Liver (tissue), 3 donors: Measurements from ENCODE around the gene CSMD2.

Source experiments
- FOXA1 ChIP-seq: IDR thresholded peaks from 2 replicates; pipeline ENCODE4 v1.6.1; 2016; ENCODE audit warnings: antibody characterized with exemption
- FOXA2 ChIP-seq: IDR thresholded peaks from 2 replicates; pipeline ENCODE4 v1.6.1; 2016; ENCODE audit warnings: antibody characterized with exemption
- GABPA ChIP-seq, 2 donors: IDR thresholded peaks in 1 of 2; conservative IDR thresholded peaks in 1 of 2; 2 replicates each; pipeline ENCODE4 v1.6.1; 2016; ENCODE audit warnings: antibody characterized with exemption in 2 of 2, mild to moderate bottlenecking in 1 of 2, moderate library complexity in 1 of 2
- HNF4G ChIP-seq: IDR thresholded peaks from 2 replicates; pipeline ENCODE4 v1.6.1; 2016; ENCODE audit warnings: antibody characterized with exemption
- JUND ChIP-seq, 2 donors: IDR thresholded peaks; 2 replicates each; pipeline ENCODE4 v1.6.1; 2016; ENCODE audit warnings: antibody characterized with exemption in 2 of 2
- RXRA ChIP-seq, 2 donors: IDR thresholded peaks; 2 replicates each; pipeline ENCODE4 v1.6.1; 2017 to 2018; ENCODE audit warnings: antibody characterized with exemption in 2 of 2, mild to moderate bottlenecking in 1 of 2
- TAF1 ChIP-seq: conservative IDR thresholded peaks from 2 replicates; pipeline ENCODE4 v1.6.1; 2016; ENCODE audit warnings: antibody characterized with exemption, mild to moderate bottlenecking
- YY1 ChIP-seq: IDR thresholded peaks from 2 replicates; pipeline ENCODE4 v1.6.1; 2016; ENCODE audit warnings: antibody characterized with exemption, mild to moderate bottlenecking
- TF ChIP-seq, protein P1 (sequence below): fragments of 150-350 bp; IDR thresholded peaks from 2 replicates; pipeline ENCODE4 v1.5.1; 2017; ENCODE audit warnings: improper control_type of control experiment, low read depth, low read length; ENCODE audit not compliant: missing input control
- TF ChIP-seq, protein P2 (sequence below): IDR thresholded peaks from 2 replicates; pipeline ENCODE4 v1.6.1; 2016; ENCODE audit warnings: antibody characterized with exemption
- TF ChIP-seq, protein P3 (sequence below): IDR thresholded peaks from 2 replicates; pipeline ENCODE4 v1.6.1; 2016; ENCODE audit warnings: antibody characterized with exemption
- donor health status: healthy.
- donor health status: healthy.

DNA sequence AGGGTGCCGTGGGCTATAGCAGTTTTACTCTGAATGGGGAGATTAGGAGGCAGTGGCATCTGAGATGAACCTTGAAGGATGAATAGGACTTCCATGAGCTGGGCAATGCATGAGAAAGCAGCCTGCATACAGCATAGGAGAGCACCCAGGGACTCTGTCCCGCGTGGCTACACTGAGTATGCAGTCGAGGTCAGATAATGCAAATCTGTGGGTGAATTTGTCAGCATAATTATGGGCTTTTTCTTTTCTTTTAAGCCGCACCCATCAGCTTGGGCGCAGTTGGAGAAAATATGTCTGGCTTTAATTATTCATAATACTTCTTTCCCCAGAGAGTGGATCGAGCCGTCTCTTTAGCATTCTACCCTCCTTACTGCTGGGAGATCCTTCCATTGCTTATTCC is 504.1 kb downstream of the CSMD2 start:
- TF ChIP-seq HNF4G (no peak), JUND (IDR thresholded peaks at IDR 0.05) (no peak), FOXA2 (no peak), TAF1 (no peak), YY1 (no peak), RXRA (IDR thresholded peaks at IDR 0.05) (no peak), GABPA (IDR thresholded peaks at IDR 0.05 in 1 of 2, conservative IDR thresholded peaks at IDR 0.05 in 1 of 2) (no peak), FOXA1 (no peak)
- TF ChIP-seq, protein P1, sequence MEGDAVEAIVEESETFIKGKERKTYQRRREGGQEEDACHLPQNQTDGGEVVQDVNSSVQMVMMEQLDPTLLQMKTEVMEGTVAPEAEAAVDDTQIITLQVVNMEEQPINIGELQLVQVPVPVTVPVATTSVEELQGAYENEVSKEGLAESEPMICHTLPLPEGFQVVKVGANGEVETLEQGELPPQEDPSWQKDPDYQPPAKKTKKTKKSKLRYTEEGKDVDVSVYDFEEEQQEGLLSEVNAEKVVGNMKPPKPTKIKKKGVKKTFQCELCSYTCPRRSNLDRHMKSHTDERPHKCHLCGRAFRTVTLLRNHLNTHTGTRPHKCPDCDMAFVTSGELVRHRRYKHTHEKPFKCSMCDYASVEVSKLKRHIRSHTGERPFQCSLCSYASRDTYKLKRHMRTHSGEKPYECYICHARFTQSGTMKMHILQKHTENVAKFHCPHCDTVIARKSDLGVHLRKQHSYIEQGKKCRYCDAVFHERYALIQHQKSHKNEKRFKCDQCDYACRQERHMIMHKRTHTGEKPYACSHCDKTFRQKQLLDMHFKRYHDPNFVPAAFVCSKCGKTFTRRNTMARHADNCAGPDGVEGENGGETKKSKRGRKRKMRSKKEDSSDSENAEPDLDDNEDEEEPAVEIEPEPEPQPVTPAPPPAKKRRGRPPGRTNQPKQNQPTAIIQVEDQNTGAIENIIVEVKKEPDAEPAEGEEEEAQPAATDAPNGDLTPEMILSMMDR: no peak
- TF ChIP-seq, protein P2, sequence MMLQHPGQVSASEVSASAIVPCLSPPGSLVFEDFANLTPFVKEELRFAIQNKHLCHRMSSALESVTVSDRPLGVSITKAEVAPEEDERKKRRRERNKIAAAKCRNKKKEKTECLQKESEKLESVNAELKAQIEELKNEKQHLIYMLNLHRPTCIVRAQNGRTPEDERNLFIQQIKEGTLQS: no peak
- TF ChIP-seq, protein P3, sequence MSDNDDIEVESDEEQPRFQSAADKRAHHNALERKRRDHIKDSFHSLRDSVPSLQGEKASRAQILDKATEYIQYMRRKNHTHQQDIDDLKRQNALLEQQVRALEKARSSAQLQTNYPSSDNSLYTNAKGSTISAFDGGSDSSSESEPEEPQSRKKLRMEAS: no peak
